ENCODE measurements around the gene CNN1.

DNA sequence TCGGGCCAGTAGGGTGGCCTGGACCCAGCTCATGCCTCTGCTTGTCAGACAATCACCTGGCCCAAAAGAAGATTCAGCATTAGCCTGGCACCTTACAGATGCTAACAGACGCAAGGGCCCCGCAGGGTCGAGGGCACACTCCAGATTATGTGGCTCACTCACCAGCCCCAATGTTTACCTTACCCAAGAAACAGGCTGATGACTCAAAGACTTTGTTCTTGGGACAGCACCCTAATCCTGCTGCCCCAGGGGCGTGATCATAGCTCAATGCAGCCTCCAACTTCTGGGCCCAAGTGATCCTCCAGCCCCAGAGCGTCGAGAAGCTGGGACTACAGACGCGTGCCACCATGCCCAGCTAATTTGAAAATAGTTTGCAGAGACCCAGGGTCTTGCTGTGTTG, 19.5 kb upstream of the CNN1 start:
- no peak for TF ChIP-seq EZH2 (IDR thresholded peaks at IDR 0.05; ENCODE audit: low read depth)
- TF ChIP-seq CTCF (conservative IDR thresholded peaks at IDR 0.05): no peak

Data from PC-9 (cell line).